HuH-7.5 (cell line): Measurements from ENCODE around the gene OPCML.

Experiments used
- DNase-seq: peaks from one replicate; pipeline ENCODE4 v3.0.0; 2011; ENCODE audit warnings: low spot score

Gene OPCML

DNA sequence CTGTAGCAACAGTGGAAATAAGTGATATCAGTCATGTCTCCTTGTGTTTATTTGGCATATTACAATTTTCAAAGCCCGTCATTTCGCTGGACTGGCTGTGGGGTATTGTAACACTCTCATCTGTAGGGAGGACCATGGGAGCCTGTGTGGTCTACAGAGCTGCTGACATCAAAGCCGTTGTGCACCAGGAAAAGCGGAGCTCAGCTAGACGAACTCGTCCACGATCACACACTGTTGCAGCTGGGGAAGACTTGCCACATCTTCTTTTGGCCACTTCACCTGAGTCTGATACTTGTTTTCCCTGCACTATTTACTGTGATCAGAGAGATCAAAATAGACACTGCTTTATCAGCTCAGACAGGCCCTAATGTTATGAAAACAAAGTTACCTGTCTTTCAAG lies 741.3 kb downstream of the OPCML start:
- DNase-seq = no peak

DNA sequence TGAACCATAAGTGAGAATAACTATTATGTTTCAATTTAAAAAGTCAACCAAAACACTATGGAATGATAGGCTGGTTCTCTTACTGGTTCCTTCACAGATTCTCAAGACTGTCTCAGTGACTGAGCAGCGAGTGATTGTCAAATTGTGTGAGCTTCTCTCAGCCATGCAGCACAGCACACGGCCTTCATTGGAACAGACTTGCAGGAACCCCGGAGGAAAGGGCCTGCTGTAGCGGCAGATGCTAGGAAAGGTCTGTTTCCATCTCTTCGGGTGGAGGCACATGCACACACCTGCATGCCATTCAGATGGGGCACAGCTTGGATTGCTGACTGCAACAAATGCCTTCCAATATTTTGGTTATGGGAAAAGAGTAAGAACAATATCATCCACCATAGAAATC lies 741.8 kb downstream of the OPCML start:
- no peak for DNase-seq

DNA sequence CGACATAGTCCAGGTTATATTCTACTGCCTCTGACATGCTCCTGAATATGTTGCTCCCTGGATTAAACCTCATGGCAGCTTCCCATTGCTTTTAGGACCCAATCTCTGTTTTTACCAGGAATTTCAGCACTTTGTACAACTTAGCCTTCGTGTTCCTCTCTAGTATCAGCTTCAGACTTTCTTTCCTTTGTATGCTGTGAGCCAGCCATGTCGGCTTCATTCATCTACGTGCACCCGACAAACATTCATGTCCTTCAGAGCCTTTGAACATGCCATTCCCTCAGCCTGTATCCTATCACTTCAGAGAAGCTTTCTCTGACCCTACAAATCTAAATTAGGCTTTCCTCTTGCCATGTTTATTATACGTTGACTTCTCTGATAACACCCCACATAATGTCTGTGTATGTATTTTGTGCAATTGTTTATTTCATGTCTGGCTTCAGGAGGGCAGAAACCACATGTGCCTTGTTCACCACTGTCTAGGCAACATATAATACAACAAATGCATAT lies 743.4 kb downstream of the OPCML start:
- DNase-seq = no peak

DNA sequence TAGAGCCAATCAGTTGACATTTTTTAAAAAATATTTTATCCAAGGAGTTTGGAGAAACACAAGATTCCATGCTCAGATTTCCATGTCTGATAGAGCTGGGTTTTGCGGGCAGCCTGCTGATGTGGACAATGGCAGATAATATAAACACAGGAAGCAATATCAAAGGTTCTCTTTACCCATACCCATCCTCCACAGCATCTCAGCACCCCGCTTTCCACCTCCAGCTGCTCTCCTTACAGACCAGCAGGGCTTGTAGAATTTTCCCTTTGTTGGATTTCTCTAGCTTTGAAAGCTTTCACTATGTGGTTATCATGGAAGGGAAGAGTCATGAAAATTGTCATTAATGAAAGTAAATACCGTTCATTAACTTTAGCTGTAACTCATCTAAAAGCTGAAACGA lies 746.4 kb downstream of the OPCML start:
- no peak for DNase-seq

DNA sequence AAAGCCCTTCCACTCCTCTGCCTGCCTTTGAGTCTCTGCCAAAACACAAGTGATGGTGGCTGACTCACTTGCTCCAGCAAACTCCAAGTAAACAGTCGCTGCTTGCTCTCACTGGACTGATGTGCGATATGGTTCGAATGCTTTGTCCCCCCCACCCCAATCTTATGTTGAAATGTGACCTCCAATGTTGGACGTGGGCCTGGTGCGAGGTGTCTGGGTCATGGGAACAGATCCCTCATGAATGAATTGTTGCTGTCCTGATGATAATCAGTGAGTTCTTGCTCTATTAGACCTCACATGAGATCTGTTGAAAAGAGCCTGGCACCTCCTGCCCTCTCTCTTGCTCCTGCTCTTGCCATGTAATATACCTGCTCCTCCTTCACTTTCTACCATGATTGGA lies 747.9 kb downstream of the OPCML start:
- DNase-seq = no peak

DNA sequence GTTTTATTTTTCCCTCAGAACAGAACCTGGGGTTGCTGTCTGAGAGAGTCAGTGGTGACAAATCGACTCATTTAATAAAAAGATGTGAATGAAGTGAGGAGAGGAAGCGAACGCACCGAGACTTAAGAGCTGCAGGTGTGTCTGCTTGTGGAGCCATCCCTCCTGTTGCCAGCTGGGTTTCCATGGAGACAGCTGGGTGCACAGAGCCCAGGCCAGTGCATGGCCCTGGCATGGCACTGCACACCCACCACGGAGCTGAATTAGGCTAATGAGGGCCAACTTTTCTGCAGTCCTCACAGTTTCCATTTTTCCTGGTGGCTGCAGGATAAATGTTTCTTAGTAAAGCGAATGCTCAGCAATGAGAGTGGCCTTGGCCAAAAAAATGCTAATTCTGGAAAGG lies 750.2 kb downstream of the OPCML start:
- no peak for DNase-seq

DNA sequence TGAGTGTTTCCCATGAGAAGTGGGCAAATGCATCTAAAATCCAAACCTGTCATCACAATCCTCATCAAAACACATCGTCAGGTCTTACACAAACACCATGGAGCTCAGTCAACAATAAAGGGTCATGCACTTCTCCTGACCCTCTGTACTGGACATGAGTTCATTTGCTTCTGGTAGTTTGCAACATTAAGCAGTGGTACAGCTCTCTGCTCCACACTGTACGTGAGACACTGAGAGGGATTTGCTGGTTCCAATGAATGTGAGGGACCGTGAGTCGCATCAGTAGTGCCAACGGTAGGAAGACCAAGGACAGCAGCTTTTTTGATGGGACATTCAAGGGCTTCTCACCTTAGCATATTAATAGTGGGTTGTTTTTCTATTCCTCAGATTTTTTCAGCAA lies 752.3 kb downstream of the OPCML start:
- no peak for DNase-seq

DNA sequence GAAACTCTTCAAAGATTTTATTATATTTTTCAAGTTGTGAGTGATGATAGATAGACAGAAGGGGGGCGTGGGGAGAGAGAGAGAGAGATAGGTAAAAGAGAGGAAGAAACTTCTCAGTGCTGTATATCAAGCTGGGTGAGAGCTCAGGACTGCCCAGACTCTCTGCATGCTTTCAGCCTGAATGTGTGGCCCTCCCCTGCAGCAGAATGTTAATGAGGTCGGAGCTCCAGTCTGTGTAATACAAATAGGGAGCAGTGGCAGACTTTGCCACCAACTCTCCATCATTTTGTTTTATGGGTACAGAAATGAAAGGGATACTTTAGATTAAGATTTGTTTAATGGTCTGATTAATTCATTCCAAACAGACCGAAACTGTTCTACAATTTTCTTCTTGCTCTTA lies 752.8 kb downstream of the OPCML start:
- no peak for DNase-seq

DNA sequence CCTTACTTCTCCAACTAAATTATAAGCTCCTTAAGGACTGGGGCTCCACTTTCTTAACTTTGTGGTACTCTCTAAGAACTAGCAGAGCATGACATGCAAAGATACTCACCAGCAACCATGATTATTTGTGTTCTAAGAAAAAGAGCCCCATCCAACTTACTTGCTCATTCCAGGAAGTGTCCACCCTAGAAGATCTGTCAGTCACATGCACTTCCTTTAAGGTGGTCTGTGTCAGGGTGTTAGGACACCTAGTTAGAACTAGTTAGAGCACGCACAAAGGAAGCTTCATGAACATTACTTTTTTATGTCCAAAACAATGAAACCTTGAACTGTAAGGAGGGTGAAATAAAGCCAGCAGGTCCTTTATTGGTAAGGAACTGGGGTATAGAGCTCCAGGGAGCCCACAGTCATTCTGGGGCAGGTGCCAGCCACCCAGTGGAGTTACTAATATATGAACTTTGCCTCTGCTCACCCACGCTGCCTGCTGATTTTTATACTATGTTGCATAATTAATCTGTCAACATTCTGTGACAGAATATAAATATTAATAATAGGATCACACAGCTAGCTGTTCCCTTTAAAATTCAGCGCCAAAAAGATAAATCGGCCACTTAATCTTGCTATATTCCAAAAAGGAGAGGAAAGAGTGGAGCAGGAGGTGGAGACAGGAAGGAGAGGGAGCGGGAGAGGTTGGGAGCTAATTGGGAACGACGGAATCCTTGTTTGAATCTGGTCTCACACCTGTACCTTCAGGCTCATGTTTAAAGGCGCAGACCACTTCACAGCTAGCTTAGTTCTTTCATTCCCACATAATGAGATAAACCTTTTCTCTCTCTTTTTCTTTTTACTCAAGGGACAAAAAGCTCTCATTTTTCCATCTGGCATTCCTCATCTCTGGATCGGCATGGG lies 755.0 kb downstream of the OPCML start:
- DNase-seq = no peak

DNA sequence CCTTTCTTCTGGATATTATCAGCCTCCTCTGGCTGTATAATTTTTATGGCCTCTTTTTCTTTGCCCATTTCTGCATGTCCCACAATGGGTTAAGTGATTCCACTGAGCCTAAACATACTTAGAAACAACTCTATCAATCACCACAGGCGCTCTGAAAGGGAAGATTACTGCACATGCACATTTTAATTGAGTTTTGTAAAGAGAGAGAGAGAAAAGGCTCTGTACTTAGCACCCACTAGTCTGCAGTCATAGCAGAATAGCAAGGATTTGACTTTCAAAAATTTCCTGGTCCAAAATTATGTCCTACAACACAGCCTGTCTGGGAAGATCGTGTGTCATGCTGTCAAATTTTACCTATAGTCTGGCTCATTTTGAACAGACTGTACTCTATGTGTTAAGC lies 758.5 kb downstream of the OPCML start:
- DNase-seq = no peak

DNA sequence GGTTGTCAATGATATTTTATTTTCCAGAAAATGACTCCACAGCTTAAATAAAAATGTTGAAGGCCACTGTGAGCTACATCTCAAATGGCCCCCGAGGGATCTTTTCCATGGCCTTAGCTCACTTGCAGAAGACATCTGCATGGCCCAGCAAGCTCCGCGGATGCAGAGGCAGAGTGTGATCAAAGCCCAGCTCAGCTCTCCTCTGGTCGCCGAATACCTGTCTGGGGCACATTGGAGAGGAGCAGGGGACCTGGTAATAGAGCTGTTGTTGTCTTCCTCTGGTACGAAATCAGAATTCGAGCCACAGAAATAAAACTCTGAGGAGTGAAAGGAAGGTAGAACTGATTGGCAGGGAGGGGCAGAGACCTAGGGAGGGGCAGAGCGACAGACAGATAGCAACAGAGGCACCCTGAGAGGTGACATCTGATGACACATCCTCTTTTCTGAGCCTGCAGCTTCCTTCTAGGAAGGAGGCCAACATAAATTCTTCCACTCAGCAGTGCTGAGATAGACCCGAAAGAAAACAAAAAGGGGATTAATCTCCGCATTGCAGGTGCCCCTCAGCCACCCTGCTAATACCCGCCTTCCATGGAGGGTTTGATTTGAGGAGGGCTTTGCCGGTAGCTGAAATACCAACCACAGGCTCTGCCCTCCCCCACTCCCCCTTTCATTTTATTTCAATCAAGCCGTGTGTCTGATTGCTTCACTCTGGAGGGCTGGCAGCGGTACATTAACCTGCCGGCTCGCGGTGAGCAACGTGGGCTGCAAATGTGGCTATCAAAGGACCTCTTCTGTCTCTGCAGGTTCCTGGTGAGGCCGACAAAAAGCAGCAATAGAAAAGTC lies 759.4 kb downstream of the OPCML start:
- DNase-seq = no peak

DNA sequence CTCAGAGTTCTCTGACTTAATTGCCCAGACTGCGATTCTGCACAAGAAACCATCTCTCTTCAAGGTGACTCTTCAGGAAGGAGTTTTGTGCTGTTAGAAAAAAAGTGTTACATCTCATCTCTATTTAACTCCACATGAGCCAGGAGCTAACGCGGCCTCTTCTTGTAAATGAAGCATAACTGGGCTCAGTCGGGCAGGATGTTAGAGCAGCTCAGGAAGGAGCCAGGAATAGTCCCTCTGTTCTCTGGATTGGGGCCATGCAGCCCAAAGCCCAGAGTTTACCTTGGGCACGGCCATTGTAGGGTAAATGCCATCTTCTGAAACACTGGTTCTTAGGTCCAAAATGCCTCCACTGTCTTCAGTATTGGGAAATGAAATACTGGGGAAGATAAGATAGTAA lies 760.6 kb downstream of the OPCML start:
- no peak for DNase-seq

DNA sequence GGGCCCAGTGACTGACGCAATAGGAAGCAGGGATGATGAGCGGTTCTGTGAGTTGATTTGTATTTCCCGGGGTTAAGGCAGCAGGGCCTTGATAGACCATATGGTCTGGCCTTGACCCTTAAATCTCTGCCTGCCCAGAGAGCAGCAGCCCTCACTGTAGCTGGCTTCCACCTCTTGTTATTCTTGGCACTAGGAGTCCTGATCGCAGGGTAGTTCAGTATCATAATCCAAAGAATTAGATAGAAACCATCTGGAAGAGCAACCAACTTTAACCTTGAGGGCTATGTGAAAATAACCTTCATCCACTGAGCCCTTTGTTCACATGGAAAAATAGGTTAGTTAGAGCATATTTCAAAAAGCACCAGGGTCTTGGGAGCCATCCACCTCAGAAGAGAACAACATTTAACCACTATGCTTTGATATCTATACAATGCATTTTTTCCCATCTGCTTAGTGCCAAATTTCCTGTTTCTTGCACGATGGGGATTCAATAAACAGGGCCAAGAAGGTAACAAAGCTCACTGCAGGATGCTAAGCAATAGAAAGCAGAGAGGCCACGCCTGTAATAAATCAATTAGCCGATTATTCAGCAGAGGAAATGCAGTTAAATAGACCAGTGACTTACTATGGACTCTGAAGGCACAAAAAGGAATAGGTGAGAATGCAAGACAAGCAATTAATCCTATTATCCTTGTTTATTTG lies 761.3 kb downstream of the OPCML start:
- no peak for DNase-seq

DNA sequence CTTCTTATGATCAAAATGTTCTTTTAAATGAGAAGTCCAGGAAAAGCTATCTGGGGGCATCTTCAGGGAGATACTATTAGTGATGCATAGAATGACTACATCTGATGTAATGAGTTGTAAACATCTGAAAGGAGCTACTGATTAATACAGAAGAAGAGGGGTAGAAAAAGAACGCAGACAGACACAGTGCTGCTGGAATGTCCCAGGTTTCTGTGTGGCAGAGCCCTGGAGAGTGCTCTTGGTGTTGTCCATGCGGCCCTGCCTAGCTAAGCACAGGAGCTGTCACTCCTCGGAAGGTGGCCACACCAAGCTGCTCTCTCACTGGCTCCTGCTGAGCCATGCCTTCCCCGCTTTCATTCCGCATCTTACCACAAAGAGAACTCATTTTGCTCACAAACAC lies 768.8 kb downstream of the OPCML start:
- no peak for DNase-seq

DNA sequence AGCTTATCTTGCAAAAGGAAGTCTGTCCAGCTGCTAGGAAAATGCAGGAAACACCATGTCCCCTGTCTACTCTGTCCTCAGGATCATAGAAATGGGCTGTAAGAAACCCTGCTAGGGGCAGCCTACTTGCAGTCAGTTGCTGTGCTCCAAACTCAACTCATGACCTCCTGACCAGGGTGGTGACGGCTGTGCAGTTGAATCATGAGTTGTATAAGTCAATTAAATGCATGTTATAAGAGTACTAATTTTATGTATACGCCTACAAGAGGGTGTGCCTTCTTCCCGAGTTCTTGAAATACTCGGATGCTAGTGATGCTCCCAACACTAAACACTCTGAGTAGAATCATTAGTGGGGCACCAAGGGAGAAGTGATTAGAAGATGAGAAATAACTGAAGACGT lies 776.4 kb downstream of the OPCML start:
- no peak for DNase-seq

DNA sequence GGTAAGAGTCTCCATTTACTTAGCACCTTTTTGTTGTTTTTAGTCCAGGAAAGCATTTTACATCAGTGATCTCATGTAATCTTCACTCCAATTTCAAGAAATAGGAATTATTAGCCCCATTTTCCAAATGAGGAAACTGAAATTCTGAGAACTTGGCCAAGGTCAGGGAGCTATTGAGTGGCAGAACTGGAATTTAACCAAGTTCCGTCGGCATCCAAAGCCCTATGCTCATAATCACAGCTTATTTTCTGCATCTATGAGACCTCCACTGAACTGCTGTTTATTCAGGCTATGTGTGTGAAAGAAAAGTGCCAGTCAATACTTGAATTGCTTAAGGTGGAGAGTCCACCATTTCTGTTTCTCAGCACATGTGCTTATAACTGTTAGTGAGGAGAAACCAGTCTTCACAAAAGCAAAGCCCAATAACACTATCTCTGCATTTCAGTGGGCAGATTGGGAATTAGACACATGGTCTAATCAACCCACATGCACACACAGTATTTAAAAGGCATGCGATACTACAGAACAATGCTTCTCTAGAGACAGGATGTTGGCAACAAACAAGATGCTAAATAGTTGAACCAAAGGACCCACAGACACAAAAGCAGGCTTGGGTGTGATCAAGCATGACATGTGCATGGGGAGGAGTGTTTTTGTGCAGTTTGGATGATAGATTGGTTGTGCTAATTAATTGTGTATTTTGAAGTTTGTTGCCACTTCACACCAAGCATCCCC lies 780.6 kb downstream of the OPCML start:
- DNase-seq = no peak

DNA sequence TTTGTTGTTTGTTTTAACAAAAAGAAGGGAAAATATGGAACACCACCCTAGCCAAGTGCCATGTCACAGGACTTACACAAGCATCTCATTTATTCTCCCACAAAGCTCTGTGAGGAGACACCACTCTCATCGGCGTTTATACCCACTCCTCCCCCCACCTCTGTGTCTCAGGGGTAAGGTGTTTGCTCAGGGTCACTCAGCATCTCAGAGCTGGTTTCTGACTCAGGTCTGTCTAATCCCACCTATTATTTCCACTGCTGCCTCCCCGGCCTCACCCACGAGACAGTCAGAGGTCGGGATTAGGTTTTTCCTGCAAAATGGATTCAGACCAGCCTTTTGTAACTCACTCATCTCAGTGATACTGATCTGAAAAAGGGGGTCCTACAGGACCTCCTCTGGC lies 786.0 kb downstream of the OPCML start:
- DNase-seq = no peak

DNA sequence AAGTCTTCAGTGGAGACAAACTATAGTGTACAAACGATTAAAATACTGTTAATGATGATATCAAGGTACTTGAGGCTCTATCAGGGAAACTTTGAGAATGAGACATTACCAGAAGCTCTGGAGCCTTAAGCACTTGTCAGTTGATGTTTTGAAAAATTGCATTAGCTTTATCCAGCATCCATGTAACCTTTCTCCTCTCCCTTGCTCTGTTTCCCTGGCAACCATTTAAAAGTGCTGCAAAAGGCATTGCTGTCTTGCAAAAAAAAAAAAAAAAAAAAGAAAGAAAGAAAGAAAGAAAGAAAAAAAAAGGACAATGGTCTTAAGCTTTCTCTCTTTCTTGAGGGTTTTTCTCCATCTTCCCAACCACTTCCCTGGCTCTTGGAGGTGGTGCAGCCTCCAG lies 787.0 kb downstream of the OPCML start:
- no peak for DNase-seq

DNA sequence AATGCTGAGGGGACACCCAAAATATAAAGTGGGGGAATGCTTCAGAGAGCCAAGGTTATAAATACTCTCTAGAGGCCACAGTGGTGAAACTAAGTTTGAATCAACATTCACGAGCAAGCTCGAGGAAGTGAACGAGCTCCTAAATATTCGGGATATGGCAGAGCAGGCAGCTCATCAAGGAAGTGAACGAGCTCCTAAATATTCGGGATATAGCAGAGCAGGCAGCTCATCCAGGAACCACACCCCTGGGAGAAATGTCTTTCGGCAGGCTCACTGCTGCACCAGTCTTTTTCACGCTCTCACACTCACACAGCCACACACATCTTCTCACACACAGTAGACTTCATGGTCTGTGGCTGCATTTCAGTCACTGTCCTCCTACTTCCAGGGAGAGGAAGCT lies 787.5 kb downstream of the OPCML start:
- no peak for DNase-seq

DNA sequence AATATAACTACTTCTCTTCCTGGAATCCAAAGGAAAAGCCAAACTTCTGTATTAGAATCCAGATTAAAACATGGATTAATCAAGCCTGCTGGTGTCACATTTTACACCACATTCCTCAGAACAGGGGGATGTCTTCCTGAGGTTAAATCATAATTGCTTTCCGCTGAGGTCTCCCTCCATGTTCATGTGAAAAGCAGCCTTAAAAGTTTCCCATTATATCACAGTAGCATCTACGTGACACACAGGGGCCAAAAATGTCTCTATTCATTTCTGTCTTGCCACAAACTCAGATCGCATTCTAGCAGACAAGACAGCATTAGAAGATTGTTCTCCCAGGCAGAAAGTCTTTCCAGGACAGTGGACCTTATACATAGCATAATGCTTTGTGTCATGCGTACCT lies 788.7 kb downstream of the OPCML start:
- no peak for DNase-seq

DNA sequence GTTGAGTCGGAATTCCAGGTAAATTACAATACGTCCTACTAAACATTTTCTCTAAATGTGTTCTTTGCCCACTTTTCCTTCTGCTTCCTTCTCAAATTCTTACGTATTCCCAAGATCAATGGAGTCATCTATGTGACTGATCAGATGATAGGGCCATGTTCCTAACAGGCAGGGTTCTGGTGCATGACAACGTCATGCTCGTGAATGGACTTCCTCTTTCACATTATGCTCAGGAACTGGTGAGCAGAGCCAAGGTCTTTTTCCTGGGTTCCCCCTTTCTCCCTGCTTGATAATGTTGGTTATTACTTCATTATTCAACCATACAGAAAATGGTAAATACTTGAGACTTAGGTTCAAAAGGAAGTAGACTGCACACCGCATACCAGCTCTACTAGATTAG lies 789.4 kb downstream of the OPCML start:
- no peak for DNase-seq

DNA sequence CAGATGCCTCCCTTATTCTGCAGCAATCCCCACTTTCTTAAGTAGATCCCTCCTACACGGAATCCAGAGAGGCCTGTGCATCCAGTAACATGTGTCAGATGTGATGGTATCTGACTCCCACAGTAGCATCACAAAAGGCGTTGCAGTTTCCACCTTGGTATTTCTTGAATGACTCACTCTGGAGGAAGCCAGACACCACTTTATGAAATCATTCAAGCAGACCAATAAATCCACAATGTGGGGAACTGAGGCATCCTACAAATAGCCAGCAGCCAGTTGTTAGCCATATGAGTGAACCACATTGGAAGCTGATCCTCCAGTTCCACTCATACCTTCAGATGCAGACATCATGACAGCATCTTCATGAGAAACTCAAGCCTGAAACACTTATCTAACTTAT lies 798.1 kb downstream of the OPCML start:
- no peak for DNase-seq
